ENCODE data around the gene TNS3.

TNS3 gene

GRCh38 chr7:47539398-47540052, 42.4 kb downstream of the TNS3 start:
- DNase-seq, result no peak

GRCh38 chr7:47538846-47539311, 43.0 kb downstream of the TNS3 start:
- DNase-seq, result no peak

GRCh38 chr7:47537716-47538675, 43.9 kb downstream of the TNS3 start:
- DNase-seq, result no peak

- DNase-seq, result no peak
Observed at GRCh38 chr7:47536661-47537611, 45.0 kb downstream of the TNS3 start.

GRCh38 chr7:47535704-47536628, 45.9 kb downstream of the TNS3 start:
- no peak for DNase-seq

GRCh38 chr7:47535035-47535703, 46.7 kb downstream of the TNS3 start:
- DNase-seq, result no peak

- no peak for DNase-seq
Observed at GRCh38 chr7:47534322-47535034, 47.4 kb downstream of the TNS3 start.

GRCh38 chr7:47531584-47532492, 50.1 kb downstream of the TNS3 start:
- DNase-seq, result no peak

- no peak for DNase-seq
Observed at GRCh38 chr7:47529826-47530555, 51.9 kb downstream of the TNS3 start.

- no peak for DNase-seq
Observed at GRCh38 chr7:47529405-47529804, 52.5 kb downstream of the TNS3 start.

- DNase-seq, result no peak
Observed at GRCh38 chr7:47528471-47528870, 53.4 kb downstream of the TNS3 start.

- DNase-seq, result no peak
Observed at GRCh38 chr7:47526466-47526865, 55.4 kb downstream of the TNS3 start.

- DNase-seq, result no peak
Observed at GRCh38 chr7:47525066-47525623, 56.8 kb downstream of the TNS3 start.

- DNase-seq, result no peak
Observed at GRCh38 chr7:47523401-47523800, 58.5 kb downstream of the TNS3 start.

GRCh38 chr7:47521816-47522561, 59.9 kb downstream of the TNS3 start:
- DNase-seq, result no peak

GRCh38 chr7:47521011-47521795, 60.7 kb downstream of the TNS3 start:
- no peak for DNase-seq

- no peak for DNase-seq
Observed at GRCh38 chr7:47520406-47520805, 61.5 kb downstream of the TNS3 start.
